Omental fat pad (tissue), 4 donors: ENCODE results near the gene IL1RAPL1. TPM values are rescaled to one million over a fixed set of nuclear protein-coding genes. Genes with fewer than 3 reads are reported as not detected.

Experiments
- ATAC-seq: fragments of 150-250 bp; one replicate; pipeline ENCODE4 v1.9.1; 2016; ENCODE audit warnings: mild to moderate bottlenecking, moderate library complexity; ENCODE audit not compliant: low FRiP score
- DNase-seq: peaks from one replicate; pipeline ENCODE4 v3.0.0-alpha.2; 2019; ENCODE audit warnings: low spot score
- total RNA-seq, 4 donors: library from RNA; depleted of rRNA; stranded (reverse); fragments of >200 nt; gene quantifications; one replicate each; pipeline ENCODE4 v1.1.0, GENCODE V29; 2016
- TF ChIP-seq, protein P1 (sequence below), 3 donors: fragments of 450-650 bp; IDR thresholded peaks; one replicate each; pipeline ENCODE4 v1.5.1; 2016 to 2017; ENCODE audit warnings: antibody characterized with exemption in 3 of 3, mild to moderate bottlenecking in 3 of 3, moderate library complexity in 2 of 3

IL1RAPL1 gene
- total RNA-seq, 4 donors from 2014 or later = 0.13 to 0.93 (median 0.42) TPM

GRCh38 chrX:28576117-28576516 is 11.1 kb upstream of the IL1RAPL1 start:
- TF ChIP-seq, protein P1, sequence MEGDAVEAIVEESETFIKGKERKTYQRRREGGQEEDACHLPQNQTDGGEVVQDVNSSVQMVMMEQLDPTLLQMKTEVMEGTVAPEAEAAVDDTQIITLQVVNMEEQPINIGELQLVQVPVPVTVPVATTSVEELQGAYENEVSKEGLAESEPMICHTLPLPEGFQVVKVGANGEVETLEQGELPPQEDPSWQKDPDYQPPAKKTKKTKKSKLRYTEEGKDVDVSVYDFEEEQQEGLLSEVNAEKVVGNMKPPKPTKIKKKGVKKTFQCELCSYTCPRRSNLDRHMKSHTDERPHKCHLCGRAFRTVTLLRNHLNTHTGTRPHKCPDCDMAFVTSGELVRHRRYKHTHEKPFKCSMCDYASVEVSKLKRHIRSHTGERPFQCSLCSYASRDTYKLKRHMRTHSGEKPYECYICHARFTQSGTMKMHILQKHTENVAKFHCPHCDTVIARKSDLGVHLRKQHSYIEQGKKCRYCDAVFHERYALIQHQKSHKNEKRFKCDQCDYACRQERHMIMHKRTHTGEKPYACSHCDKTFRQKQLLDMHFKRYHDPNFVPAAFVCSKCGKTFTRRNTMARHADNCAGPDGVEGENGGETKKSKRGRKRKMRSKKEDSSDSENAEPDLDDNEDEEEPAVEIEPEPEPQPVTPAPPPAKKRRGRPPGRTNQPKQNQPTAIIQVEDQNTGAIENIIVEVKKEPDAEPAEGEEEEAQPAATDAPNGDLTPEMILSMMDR (IDR thresholded peaks at IDR 0.05) = no peak
- DNase-seq (no peak), ATAC-seq (no peak)

GRCh38 chrX:28581522-28581921 is 5.7 kb upstream of the IL1RAPL1 start:
- ATAC-seq = no peak
- TF ChIP-seq, protein P1 (IDR thresholded peaks at IDR 0.05) = no peak
- no peak for DNase-seq

GRCh38 chrX:28582511-28582910 is 4.7 kb upstream of the IL1RAPL1 start:
- DNase-seq = no peak
- ATAC-seq = no peak
- TF ChIP-seq, protein P1 (IDR thresholded peaks at IDR 0.05) = no peak

DNA sequence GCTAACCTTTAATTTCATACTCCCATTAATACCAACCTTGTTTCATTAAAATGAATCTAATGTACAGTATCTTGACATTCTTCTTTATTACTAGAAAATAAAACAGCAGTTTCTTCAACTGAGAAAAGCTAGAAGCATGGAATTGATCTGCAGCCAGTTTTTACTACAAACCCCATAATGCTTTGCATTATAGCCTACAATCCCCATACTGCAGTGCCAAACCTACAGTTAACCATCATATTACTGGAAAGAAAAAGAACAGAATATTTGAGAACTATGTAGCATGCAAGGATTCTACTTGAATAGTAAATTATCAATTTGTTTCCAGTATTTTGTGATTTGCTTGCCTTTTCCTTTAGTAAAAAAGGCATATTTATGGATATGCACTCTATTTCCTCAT is 3.2 kb upstream of the IL1RAPL1 start:
- TF ChIP-seq, protein P1 (IDR thresholded peaks at IDR 0.05) = no peak
- no peak for ATAC-seq
- no peak for DNase-seq

DNA sequence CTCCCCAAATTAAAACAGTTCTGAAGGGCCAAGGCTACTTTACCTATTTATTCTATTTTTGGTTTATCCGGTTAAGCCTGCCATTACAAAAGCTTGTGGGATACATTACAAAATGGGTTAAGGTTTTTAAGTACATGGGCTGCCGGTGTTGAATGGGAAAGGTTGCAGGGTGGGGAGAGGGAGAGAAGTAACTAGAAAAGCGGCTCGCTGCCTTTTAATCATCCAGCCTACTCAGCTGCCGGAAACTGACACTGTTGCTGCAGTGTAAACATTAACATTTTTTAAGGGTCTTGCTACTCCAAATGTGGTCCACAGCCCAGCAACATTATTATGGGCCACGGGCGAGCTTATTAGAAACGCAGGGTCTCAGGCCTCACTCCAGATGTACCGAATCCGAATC is 1.5 kb upstream of the IL1RAPL1 start:
- ATAC-seq (no peak), DNase-seq (no peak)
- TF ChIP-seq, protein P1 (IDR thresholded peaks at IDR 0.05) = no peak

DNA sequence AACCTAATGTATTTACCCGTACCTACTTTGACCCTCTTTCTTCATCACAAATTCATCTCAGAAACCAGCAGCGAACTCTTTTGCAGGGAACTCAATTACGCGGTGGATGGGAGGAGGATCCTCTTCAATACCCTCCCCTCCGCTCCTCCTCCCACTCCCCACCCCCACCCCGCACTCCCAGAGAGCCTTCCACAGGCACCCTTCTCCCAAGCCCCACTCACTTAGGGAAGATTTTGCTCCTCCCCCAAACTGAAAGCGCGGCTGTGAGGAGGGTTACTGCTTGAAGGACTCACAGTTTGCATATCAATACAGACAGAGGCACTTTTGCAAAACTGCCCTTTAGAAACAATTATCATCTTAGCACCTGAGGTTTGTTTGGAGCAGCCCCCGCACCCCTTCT is 960 bp upstream of the IL1RAPL1 start:
- DNase-seq (no peak), ATAC-seq (no peak)
- TF ChIP-seq, protein P1 (IDR thresholded peaks at IDR 0.05) = no peak

GRCh38 chrX:28589046-28589445 is 1.8 kb downstream of the IL1RAPL1 start:
- DNase-seq (no peak), ATAC-seq (no peak)
- TF ChIP-seq, protein P1 (IDR thresholded peaks at IDR 0.05) = no peak
